Measurements from ENCODE around the gene SF3A2. TPM values are rescaled to one million over a fixed set of nuclear protein-coding genes. Genes with fewer than 3 reads are reported as not detected.

SF3A2 gene
- total RNA-seq, 1 donor from 2014 or later: 129 TPM

DNA sequence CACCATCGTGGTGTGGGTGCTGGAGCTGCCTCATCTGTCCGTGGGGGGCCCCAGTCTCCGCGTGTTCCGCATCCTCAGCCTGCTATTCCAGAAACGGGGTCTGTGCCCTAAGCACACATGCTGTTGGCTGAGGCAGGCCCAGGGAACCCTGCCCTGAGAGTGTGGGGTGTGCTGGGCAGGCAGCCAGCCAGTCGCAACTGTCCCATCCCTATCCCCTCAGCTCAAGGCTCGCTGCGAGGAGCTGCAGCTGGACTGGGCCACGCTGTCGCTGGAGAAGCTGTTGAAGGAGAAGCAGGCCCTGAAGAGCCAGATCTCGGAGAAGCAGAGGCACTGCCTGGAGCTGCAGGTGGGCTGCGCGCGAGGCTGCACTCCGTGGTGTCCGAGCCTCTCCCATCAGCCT is 22.4 kb upstream of the SF3A2 start:
- H3K27ac Mint-ChIP-seq: no peak overlapping the region
- DNase-seq (ENCODE audit: extremely low spot score, unreplicated experiment): no peak
- H3K9me3 Mint-ChIP-seq: no peaks in the 10 kb centered on the region
- TF ChIP-seq, protein P1, sequence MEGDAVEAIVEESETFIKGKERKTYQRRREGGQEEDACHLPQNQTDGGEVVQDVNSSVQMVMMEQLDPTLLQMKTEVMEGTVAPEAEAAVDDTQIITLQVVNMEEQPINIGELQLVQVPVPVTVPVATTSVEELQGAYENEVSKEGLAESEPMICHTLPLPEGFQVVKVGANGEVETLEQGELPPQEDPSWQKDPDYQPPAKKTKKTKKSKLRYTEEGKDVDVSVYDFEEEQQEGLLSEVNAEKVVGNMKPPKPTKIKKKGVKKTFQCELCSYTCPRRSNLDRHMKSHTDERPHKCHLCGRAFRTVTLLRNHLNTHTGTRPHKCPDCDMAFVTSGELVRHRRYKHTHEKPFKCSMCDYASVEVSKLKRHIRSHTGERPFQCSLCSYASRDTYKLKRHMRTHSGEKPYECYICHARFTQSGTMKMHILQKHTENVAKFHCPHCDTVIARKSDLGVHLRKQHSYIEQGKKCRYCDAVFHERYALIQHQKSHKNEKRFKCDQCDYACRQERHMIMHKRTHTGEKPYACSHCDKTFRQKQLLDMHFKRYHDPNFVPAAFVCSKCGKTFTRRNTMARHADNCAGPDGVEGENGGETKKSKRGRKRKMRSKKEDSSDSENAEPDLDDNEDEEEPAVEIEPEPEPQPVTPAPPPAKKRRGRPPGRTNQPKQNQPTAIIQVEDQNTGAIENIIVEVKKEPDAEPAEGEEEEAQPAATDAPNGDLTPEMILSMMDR (conservative IDR thresholded peaks at IDR 0.05): no peak
- peaks cover 10% of the 10 kb centered on the region for H3K36me3 Mint-ChIP-seq
- H3K4me3 Mint-ChIP-seq: no peak overlapping the region
- H3K4me1 Mint-ChIP-seq (ENCODE audit: unreplicated experiment): no peaks in the 10 kb centered on the region
- no peaks in the 10 kb centered on the region for H3K27me3 Mint-ChIP-seq

DNA sequence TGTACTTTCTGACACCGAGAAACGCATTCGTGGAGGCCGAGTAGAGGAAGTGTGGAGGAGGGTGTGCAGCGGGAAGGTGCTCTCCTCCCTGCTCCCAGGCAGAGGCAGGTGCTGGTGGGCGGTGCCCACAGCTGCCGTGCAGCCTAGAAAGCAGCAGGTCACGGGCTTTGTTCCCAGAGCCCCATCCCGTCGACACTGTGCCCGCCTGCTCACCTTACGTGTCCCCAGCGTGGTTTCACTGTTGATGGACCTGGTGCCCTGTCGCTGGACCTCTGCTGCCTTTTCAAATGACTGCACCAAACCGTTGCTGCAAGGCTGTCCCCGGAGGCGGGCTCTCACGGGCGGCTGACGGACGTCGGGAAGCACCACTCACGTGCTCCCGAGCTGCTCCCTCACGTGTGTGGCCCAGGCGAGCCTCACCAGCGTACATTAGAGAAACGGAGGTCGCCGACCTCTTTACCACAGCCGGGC is 21.3 kb upstream of the SF3A2 start:
- peaks cover 10% of the 10 kb centered on the region for H3K36me3 Mint-ChIP-seq
- TF ChIP-seq, protein P1 (conservative IDR thresholded peaks at IDR 0.05): no peak
- no peaks in the 10 kb centered on the region for H3K4me1 Mint-ChIP-seq (ENCODE audit: unreplicated experiment)
- no peak overlapping the region for H3K4me3 Mint-ChIP-seq
- no peaks in the 10 kb centered on the region for H3K27me3 Mint-ChIP-seq
- no peak for DNase-seq (ENCODE audit: extremely low spot score, unreplicated experiment)
- H3K27ac Mint-ChIP-seq: no peak overlapping the region
- H3K9me3 Mint-ChIP-seq: no peaks in the 10 kb centered on the region

DNA sequence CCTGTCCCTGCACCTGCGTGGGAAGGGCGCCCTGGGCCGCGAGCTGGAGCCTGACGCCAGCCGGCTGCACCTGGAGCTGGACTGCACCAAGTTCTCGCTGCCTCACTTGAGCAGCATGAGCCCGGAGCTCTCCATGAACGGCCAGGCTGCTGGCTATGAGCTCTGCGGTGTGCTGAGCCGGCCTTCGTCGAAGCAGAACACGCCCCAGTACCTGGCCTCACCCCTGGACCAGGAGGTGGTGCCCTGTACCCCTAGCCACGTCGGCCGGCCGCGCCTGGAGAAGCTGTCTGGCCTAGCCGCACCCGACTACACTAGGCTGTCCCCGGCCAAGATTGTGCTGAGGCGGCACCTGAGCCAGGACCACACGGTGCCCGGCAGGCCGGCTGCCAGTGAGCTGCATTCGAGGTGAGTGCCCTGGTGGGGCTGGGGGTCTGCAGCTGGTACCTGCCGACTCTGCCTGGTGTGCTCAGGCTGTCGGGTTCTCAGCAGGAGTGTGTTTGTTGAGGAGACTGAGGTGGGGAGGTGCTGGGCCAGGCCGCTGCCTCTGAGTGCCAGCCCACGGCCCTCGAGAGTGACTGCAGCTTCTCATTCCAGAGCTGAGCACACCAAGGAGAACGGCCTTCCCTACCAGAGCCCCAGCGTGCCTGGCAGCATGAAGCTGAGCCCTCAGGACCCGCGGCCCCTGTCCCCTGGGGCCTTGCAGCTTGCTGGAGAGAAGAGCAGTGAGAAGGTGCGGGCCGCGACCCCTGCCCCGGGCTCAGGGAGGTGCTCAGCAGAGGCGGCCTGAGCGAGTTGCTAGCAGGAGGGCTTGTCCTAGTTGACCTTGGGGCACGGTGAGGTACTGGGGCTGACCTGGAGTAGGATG is 20.0 kb upstream of the SF3A2 start:
- Mint-ChIP-seq H3K4me3 (peak overlapping the region; percentile 17), H3K27me3 (no peaks in the 10 kb centered on the region), H3K36me3 (peaks cover 9% of the 10 kb centered on the region), H3K4me1 (ENCODE audit: unreplicated experiment) (no peaks in the 10 kb centered on the region), H3K9me3 (no peaks in the 10 kb centered on the region), H3K27ac (no peak overlapping the region)
- no peak for DNase-seq (ENCODE audit: extremely low spot score, unreplicated experiment)
- TF ChIP-seq, protein P1 (conservative IDR thresholded peaks at IDR 0.05): no peak

DNA sequence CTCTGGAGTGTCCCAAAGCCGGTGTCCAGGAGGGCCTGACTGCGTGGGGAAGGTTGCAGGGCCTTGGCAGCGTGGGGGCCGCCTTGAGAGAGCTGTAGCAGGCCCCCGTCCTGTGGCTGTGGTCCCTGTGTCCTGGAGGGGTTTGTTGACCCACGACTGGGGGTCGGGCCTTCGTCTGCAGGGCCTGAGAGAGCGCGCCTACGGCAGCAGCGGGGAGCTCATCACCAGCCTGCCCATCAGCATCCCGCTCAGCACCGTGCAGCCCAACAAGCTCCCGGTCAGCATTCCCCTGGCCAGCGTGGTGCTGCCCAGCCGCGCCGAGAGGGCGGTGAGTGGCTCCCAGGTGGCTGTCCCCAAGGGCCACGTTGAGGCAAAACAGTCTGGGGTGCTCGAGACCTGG is 19.0 kb upstream of the SF3A2 start:
- H3K27ac Mint-ChIP-seq: no peak overlapping the region
- H3K9me3 Mint-ChIP-seq: no peaks in the 10 kb centered on the region
- no peaks in the 10 kb centered on the region for H3K27me3 Mint-ChIP-seq
- no peaks in the 10 kb centered on the region for H3K4me1 Mint-ChIP-seq (ENCODE audit: unreplicated experiment)
- TF ChIP-seq, protein P1 (conservative IDR thresholded peaks at IDR 0.05): no peak
- no peak overlapping the region for H3K4me3 Mint-ChIP-seq
- peaks cover 5% of the 10 kb centered on the region for H3K36me3 Mint-ChIP-seq
- no peak for DNase-seq (ENCODE audit: extremely low spot score, unreplicated experiment)

DNA sequence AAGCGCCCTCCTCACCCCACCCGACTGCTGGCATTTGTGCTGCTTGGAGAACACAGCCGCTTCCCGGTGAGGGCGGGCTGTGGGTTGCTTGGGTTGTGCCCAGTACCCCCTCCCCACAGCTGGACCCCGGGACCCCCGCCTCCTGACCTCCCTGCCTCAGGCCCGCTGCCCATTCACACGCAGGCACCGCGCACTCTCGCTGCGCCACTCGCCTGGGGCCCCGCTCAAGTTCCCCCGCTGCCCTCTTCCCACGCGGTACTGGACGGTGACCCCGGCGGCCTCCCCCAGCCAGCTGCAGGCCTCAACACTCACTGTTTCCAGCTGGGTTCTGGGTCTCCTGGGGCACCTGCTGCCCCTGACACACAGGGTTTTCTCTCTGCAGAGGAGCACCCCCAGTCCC is 16.9 kb upstream of the SF3A2 start:
- H3K36me3 Mint-ChIP-seq: peaks cover 5% of the 10 kb centered on the region
- H3K4me1 Mint-ChIP-seq (ENCODE audit: unreplicated experiment): no peaks in the 10 kb centered on the region
- no peak overlapping the region for H3K27ac Mint-ChIP-seq
- TF ChIP-seq, protein P1 (conservative IDR thresholded peaks at IDR 0.05): no peak
- DNase-seq (ENCODE audit: extremely low spot score, unreplicated experiment): no peak
- H3K27me3 Mint-ChIP-seq: no peaks in the 10 kb centered on the region
- H3K9me3 Mint-ChIP-seq: no peaks in the 10 kb centered on the region
- H3K4me3 Mint-ChIP-seq: no peak overlapping the region

Measured in type B pancreatic cell (in vitro differentiated cells).